ENCODE results near the gene ATL2. TPM values are rescaled to one million over a fixed set of nuclear protein-coding genes. Genes with fewer than 3 reads are reported as not detected.
A peak's percentile ranks its signal among the peaks of the same experiment; 100 is the strongest.
"Not testable (repeated sequence)": the region's sequence is repeated elsewhere in the genome, so short reads cannot be mapped to it uniquely, and the experiment has no call there.

ATL2 gene
- total RNA-seq, 1 donor from 2014 or later, result 47.0 TPM

- ATAC-seq, result no peak
- no peak for DNase-seq (ENCODE audit: low spot score)
These were observed 17.0 kb upstream of the ATL2 start for GRCh38 chr2:38394041-38394440.

GRCh38 chr2:38390947-38391346 lies 13.9 kb upstream of the ATL2 start:
- ATAC-seq (no peak), DNase-seq (ENCODE audit: low spot score) (no peak)

GRCh38 chr2:38387887-38388286 lies 10.8 kb upstream of the ATL2 start:
- DNase-seq (ENCODE audit: low spot score), result no peak
- ATAC-seq, result no peak

GRCh38 chr2:38386821-38387220 lies 9.7 kb upstream of the ATL2 start:
- ATAC-seq (no peak), DNase-seq (ENCODE audit: low spot score) (no peak)

- DNase-seq (ENCODE audit: low spot score) (no peak), ATAC-seq (no peak)
These were observed 9.3 kb upstream of the ATL2 start for GRCh38 chr2:38386377-38386776.

GRCh38 chr2:38384338-38384737 lies 7.3 kb upstream of the ATL2 start:
- DNase-seq (ENCODE audit: low spot score), result no peak
- ATAC-seq, result no peak

- not testable (repeated sequence) for DNase-seq (ENCODE audit: low spot score); ATAC-seq
These were observed 6.7 kb upstream of the ATL2 start for GRCh38 chr2:38383741-38384140.

- DNase-seq (ENCODE audit: low spot score) (no peak), ATAC-seq (no peak)
These were observed 4.5 kb upstream of the ATL2 start for GRCh38 chr2:38381381-38382143.

GRCh38 chr2:38380397-38381130 lies 3.5 kb upstream of the ATL2 start:
- DNase-seq (ENCODE audit: low spot score) (no peak), ATAC-seq (no peak)

GRCh38 chr2:38376346-38377049 lies 575 bp downstream of the ATL2 start:
- DNase-seq (ENCODE audit: low spot score) (peak; percentile 81), ATAC-seq (peak; percentile 79)

GRCh38 chr2:38375696-38376345 lies 1.3 kb downstream of the ATL2 start:
- ATAC-seq (no peak), DNase-seq (ENCODE audit: low spot score) (no peak)

- ATAC-seq, result no peak
These were observed 2.1 kb downstream of the ATL2 start for GRCh38 chr2:38374984-38375383.

GRCh38 chr2:38371235-38371634 lies 5.8 kb downstream of the ATL2 start:
- DNase-seq (ENCODE audit: low spot score), result no peak
- no peak for ATAC-seq

More at GRCh38 chr2:38374984-38375383, 2.1 kb downstream of the ATL2 start:
- no peak for DNase-seq (ENCODE audit: low spot score)

- ATAC-seq (no peak), DNase-seq (ENCODE audit: low spot score) (no peak)
These were observed 6.4 kb downstream of the ATL2 start for GRCh38 chr2:38370664-38371063.

GRCh38 chr2:38362232-38362631 lies 14.8 kb downstream of the ATL2 start:
- ATAC-seq (peak; percentile 68), DNase-seq (ENCODE audit: low spot score) (no peak)

- DNase-seq (ENCODE audit: low spot score), result no peak
These were observed 16.9 kb downstream of the ATL2 start for GRCh38 chr2:38360177-38360576.

GRCh38 chr2:38353402-38353801 lies 23.7 kb downstream of the ATL2 start:
- ATAC-seq (no peak), DNase-seq (ENCODE audit: low spot score) (no peak)

More at GRCh38 chr2:38360177-38360576, 16.9 kb downstream of the ATL2 start:
- no peak for ATAC-seq

GRCh38 chr2:38352336-38352735 lies 24.7 kb downstream of the ATL2 start:
- DNase-seq (ENCODE audit: low spot score) (no peak), ATAC-seq (peak; percentile 23)

GRCh38 chr2:38345323-38346038 lies 31.6 kb downstream of the ATL2 start:
- ATAC-seq (no peak), DNase-seq (ENCODE audit: low spot score) (no peak)

GRCh38 chr2:38344813-38345212 lies 32.3 kb downstream of the ATL2 start:
- ATAC-seq (no peak), DNase-seq (ENCODE audit: low spot score) (no peak)
